GM21360 (cell line): Measurements from ENCODE around the gene POLN.

ENCODE experiments used
- ATAC-seq: cut with Tn5 transposase; IDR thresholded peaks from one replicate; pipeline ENCODE4 v1.9.1; 2021; ENCODE audit warnings: mild to moderate bottlenecking, moderate library complexity; ENCODE audit not compliant: unreplicated experiment

Gene POLN

GRCh38 chr4:2126309-2127043 is 115.4 kb downstream of the POLN start:
- ATAC-seq: no peak

GRCh38 chr4:2125831-2126230 is 116.1 kb downstream of the POLN start:
- no peak for ATAC-seq

- no peak for ATAC-seq
Observed at GRCh38 chr4:2125023-2125422, 116.9 kb downstream of the POLN start.

- no peak for ATAC-seq
Observed at GRCh38 chr4:2116687-2117400, 125.1 kb downstream of the POLN start.

GRCh38 chr4:2105559-2105958 is 136.4 kb downstream of the POLN start:
- ATAC-seq: no peak

GRCh38 chr4:2104556-2105345 is 137.2 kb downstream of the POLN start:
- no peak for ATAC-seq

- ATAC-seq: peak; percentile 52
Observed at GRCh38 chr4:2103843-2104547, 137.9 kb downstream of the POLN start.

GRCh38 chr4:2103127-2103842 is 138.6 kb downstream of the POLN start:
- no peak for ATAC-seq

- ATAC-seq: no peak
Observed at GRCh38 chr4:2102045-2102883, 139.7 kb downstream of the POLN start.

GRCh38 chr4:2101346-2102044 is 140.4 kb downstream of the POLN start:
- ATAC-seq: no peak

- no peak for ATAC-seq
Observed at GRCh38 chr4:2096073-2096609, 145.8 kb downstream of the POLN start.

- no peak for ATAC-seq
Observed at GRCh38 chr4:2095236-2096072, 146.5 kb downstream of the POLN start.

- no peak for ATAC-seq
Observed at GRCh38 chr4:2094545-2094944, 147.4 kb downstream of the POLN start.

- ATAC-seq: no peak
Observed at GRCh38 chr4:2093265-2093664, 148.7 kb downstream of the POLN start.

- no peak for ATAC-seq
Observed at GRCh38 chr4:2092669-2093053, 149.3 kb downstream of the POLN start.

GRCh38 chr4:2091990-2092668 is 149.8 kb downstream of the POLN start:
- ATAC-seq: no peak

GRCh38 chr4:2090642-2091041 is 151.3 kb downstream of the POLN start:
- no peak for ATAC-seq
